ENCODE measurements around the gene GNG11.

The GNG11 gene

GRCh38 chr7:93948106-93948505, 26.6 kb downstream of the GNG11 start:
- POLR2A ChIA-PET, result no interaction called here
- CTCF ChIA-PET, result no interaction called here
- Histone ChIP-seq H3K4me3 (ENCODE audit: low read depth, low read length) (no peak overlapping the region), H3K4me1 (ENCODE audit: control insufficient read depth, insufficient read depth, low read length) (no peaks in the 10 kb centered on the region), H3K9me3 (ENCODE audit: control insufficient read depth, insufficient read depth, low read depth, low read length) (no peaks in the 10 kb centered on the region), H3K27ac (ENCODE audit: extremely low read depth, low read depth, low read length) (no peak overlapping the region), H3K36me3 (ENCODE audit: control insufficient read depth in 2 of 2, insufficient read depth in 1 of 2, low read length in 2 of 2) (no peaks in the 10 kb centered on the region)
- TF ChIP-seq IKZF3 (tag by site-specific recombination; IDR thresholded peaks at IDR 0.05), result no peak
- TF ChIP-seq ZNF692 (tag by site-specific recombination; IDR thresholded peaks at IDR 0.05), result no peak
- TF ChIP-seq ZNF585B (tag by site-specific recombination; IDR thresholded peaks at IDR 0.05), result no peak
- TF ChIP-seq MYNN (tag by site-specific recombination; IDR thresholded peaks at IDR 0.05; ENCODE audit: borderline replicate concordance), result no peak
- TF ChIP-seq WT1 (tag by site-specific recombination; IDR thresholded peaks at IDR 0.05), result no peak
- TF ChIP-seq ZNF488 (tag by site-specific recombination; IDR thresholded peaks at IDR 0.05), result no peak
- no peak for TF ChIP-seq ZXDB (tag by site-specific recombination; IDR thresholded peaks at IDR 0.05)
- TF ChIP-seq ZNF133 (tag by site-specific recombination; IDR thresholded peaks at IDR 0.05), result no peak
- TF ChIP-seq ZNF423 (tag by site-specific recombination; IDR thresholded peaks at IDR 0.05), result no peak
- TF ChIP-seq REST (tag by site-specific recombination; IDR thresholded peaks at IDR 0.05), result no peak
- TF ChIP-seq ZNF658 (tag by site-specific recombination; IDR thresholded peaks at IDR 0.05), result no peak
- TF ChIP-seq ZNF621 (tag by site-specific recombination; IDR thresholded peaks at IDR 0.05), result no peak
- TF ChIP-seq ZNF830 (tag by site-specific recombination; IDR thresholded peaks at IDR 0.05; ENCODE audit: low read depth), result no peak
- no peak for TF ChIP-seq ZNF654 (tag by site-specific recombination; IDR thresholded peaks at IDR 0.05; ENCODE audit: low read depth)
- TF ChIP-seq SP2 (tag by site-specific recombination; IDR thresholded peaks at IDR 0.05), result no peak
- no peak for TF ChIP-seq GFI1B (tag by site-specific recombination; IDR thresholded peaks at IDR 0.05)
- TF ChIP-seq ZSCAN23 (tag by site-specific recombination; IDR thresholded peaks at IDR 0.05), result no peak
- no peak for TF ChIP-seq SP3 (tag by site-specific recombination; IDR thresholded peaks at IDR 0.05)
- TF ChIP-seq GLIS2 (tag by site-specific recombination; IDR thresholded peaks at IDR 0.05), result no peak

- no peaks in the 10 kb centered on the region for H3K36me3 ChIP-seq (ENCODE audit: control insufficient read depth in 2 of 2, insufficient read depth in 1 of 2, low read length in 2 of 2)
- no peak for TF ChIP-seq ZNF2 (tag by site-specific recombination; IDR thresholded peaks at IDR 0.05)
- no peak for TF ChIP-seq ZBTB44 (tag by site-specific recombination; IDR thresholded peaks at IDR 0.05)
- TF ChIP-seq AEBP2 (tag by site-specific recombination; IDR thresholded peaks at IDR 0.05; ENCODE audit: borderline replicate concordance), result no peak
- TF ChIP-seq ZBTB48 (tag by site-specific recombination; IDR thresholded peaks at IDR 0.05), result no peak
- no peak for TF ChIP-seq ZNF596 (tag by site-specific recombination; IDR thresholded peaks at IDR 0.05)
- no peak for TF ChIP-seq TCF7L2 (IDR thresholded peaks at IDR 0.05; ENCODE audit: borderline replicate concordance, low read depth, low read length)
- TF ChIP-seq ZNF302 (tag by site-specific recombination; IDR thresholded peaks at IDR 0.05; ENCODE audit: low read depth), result no peak
- no peak overlapping the region for H3K4me3 ChIP-seq (ENCODE audit: low read depth, low read length)
- no peak overlapping the region for H3K27ac ChIP-seq (ENCODE audit: extremely low read depth, low read depth, low read length)
- CTCF ChIA-PET, result interaction anchor here (1.0 kb wide), 1 partner anchor 46 kb away, joined by 5 read pairs; no protein-coding TSS in a partner anchor
- H3K4me1 ChIP-seq (ENCODE audit: control insufficient read depth, insufficient read depth, low read length), result no peaks in the 10 kb centered on the region
- H3K9me3 ChIP-seq (ENCODE audit: control insufficient read depth, insufficient read depth, low read depth, low read length), result no peaks in the 10 kb centered on the region
- POLR2A ChIA-PET, result no interaction called here
These were observed 27.3 kb downstream of the GNG11 start for GRCh38 chr7:93948873-93949272.
